GM19239 (cell line): ENCODE measurements around the gene RPL21.
"Not testable (repeated sequence)": the region's sequence is repeated elsewhere in the genome, so short reads cannot be mapped to it uniquely, and the experiment has no call there.

ENCODE experiments used
- DNase-seq: peaks from one replicate; pipeline ENCODE4 v3.0.0; 2011; ENCODE audit warnings: low spot score; ENCODE audit not compliant: insufficient read length
- FAIRE-seq: peaks from 2 replicates; lab custom pipeline; 2011; peaks lifted over from hg19 to GRCh38; lab: Jason Lieb, UNC

RPL21 gene

GRCh38 chr13:27283906-27284493, 32.6 kb downstream of the RPL21 start:
- no peak for DNase-seq
- FAIRE-seq, result peak; percentile 18

DNA sequence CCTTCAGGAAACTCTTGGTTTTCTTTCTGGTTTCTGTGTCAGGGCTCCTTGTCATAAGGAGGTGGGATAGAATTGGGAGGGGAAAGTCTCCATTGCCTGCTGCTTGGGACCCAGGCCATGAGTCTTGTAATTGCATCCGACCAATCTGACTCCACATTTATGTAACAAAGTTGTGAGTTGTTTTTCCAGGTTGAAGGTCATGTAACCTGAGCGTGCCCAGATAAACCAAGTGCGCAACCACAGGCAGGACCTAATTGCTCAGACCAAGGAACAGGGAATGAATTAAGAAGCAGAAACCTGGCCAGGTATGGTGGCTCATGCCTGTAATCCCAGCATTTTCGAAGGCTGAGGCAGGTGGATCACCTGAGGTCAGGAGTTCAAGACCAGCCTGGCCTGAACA, 37.0 kb downstream of the RPL21 start:
- DNase-seq (no peak), FAIRE-seq (no peak)

DNA sequence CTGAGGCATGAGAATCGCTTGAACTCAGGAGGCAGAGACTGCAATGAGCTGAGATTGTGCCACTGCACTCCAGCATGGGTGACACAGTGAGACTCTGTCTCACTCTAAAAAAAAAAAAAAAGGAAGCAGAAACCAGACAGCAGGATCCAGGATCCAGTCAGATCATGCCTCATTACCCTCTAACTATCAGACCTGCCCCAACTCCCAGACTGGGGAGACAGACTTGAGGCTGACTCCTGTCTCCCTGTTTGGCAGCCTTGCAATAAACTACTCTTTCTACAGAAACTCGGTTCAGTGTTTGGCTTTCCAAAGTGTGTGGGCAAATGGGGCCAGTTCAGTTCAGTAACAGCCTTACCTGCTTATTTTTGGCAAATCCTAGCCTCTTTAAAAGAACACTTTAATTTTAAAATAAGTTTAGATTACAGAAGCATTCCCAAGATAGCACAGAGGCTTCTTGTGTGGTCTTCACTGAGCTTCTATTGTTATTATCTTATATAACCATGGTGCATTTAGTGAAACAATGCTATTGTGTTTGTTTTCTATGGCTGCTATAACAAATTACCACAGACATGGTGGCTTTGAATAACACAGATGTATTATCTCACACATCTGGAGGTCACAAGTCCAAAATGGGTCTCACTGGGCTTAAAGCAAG, 37.8 kb downstream of the RPL21 start:
- DNase-seq (no peak), FAIRE-seq (no peak)

DNA sequence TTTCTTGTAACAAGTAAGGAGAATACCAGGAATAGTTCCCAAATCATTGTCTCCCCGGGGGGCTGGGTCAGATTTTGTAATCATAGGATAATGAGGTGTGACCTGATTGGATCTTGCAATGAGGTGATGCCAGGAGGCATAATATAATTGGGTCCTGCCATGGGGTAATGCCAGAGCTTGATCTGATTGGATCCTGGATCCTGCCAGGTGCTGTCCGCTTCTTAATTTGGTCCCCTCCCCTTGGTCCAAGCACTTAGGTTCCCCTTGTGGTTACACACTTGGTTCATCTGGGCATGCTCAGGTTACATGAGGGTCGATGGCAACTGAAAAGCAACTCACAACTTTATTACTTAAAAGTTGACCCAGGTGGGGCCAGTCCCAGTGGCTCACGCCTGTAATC, 39.4 kb downstream of the RPL21 start:
- DNase-seq, result no peak
- no peak for FAIRE-seq

GRCh38 chr13:27291967-27292366, 40.6 kb downstream of the RPL21 start:
- FAIRE-seq, DNase-seq: not testable (repeated sequence)

GRCh38 chr13:27293076-27293691, 41.8 kb downstream of the RPL21 start:
- FAIRE-seq (peak; percentile 14), DNase-seq (no peak)

GRCh38 chr13:27293873-27294515, 42.6 kb downstream of the RPL21 start:
- FAIRE-seq, result no peak
- no peak for DNase-seq

GRCh38 chr13:27295096-27295495, 43.7 kb downstream of the RPL21 start:
- FAIRE-seq (no peak), DNase-seq (no peak)

GRCh38 chr13:27295660-27296059, 44.3 kb downstream of the RPL21 start:
- no peak for DNase-seq
- no peak for FAIRE-seq

DNA sequence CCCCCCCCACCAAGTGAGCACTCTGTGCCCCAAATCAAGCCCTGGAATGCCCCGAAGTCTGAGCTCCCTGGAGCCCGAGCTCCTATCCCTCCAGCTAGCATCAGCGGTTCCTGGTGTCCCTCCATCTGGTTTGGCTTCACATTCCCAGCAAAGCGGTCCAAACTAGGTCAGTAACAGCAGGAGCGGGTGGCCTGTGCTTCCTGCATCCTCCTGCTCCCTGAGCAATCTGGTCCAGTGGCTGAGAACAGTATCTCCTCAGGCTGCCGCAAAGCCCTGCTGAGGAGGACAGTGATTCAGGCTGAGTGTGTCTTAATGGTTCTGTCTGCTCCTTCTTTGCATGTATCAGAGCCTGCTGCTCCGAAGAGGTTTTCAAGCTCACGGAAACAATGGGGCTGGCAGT, 45.1 kb downstream of the RPL21 start:
- no peak for DNase-seq

DNA sequence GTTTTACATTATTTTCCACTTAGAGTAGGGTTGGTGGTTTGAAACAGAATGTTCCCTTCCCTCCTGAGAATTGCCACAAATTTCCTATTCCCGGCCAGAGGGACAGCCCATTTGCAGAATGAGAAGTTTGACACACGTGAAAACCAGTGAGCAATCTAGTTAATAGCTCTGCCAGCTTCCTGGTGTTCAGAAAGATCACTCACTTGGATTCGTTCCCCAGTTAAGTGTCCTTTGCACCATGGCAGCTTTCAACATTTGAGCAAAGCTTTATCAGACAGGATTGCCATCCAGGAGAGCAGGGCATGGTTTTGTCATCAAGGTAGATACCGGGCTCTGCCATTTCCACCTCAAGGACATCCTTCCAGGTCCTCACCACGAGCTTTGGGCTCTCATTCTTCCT, 47.5 kb downstream of the RPL21 start:
- no peak for FAIRE-seq

More for the DNA sequence above, 45.1 kb downstream of the RPL21 start:
- no peak for FAIRE-seq

DNA sequence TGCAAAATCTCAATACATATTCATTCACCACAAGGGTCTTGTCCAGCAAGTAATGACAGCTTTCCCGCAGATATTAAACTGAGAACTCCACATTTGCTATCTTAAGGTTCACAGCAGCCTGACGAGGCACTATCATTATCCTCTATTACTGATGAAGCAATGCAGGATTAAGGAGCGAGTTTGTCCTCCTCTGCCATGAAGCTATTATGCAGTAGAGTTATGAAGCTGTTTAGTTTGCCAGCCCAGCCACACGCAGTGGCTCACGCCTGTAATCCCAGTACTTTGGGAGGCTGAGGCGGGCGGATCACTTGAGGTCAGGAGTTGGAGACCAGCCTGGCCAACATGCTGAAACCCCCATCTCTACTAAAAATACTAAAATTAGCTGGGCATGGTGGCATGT, 49.0 kb downstream of the RPL21 start:
- DNase-seq, FAIRE-seq: not testable (repeated sequence)

More for the DNA sequence above, 47.5 kb downstream of the RPL21 start:
- no peak for DNase-seq

GRCh38 chr13:27300941-27301586, 49.7 kb downstream of the RPL21 start:
- DNase-seq (no peak), FAIRE-seq (no peak)

DNA sequence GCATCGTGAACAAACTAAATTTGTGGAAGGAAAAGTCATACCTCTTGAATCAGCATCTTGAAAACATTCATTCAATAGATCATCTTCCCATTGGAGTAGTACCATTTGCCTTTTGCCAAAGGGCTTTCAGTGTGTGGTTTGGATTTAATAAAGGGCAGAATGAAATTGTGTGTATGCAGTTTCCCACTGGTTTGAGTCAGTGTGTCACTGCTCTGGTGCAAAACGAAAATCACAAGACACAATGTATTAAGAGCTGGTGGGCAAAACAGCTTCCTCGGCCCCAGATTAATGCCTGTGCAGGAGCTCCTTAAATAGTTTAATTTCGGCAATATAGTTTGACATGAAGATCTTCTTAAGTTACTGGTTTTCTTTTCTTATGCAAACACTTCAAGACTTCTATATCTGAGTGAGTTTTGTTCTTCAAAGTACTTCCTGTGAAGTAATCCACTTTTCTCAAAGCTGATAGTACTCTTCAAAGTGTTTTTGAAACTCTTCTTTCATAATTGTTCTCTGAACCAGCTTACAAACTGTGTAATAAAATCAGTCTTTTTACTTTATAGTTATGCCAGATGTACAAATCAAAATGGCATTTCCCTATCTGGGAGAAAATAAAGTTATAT, 51.4 kb downstream of the RPL21 start:
- DNase-seq, result no peak
- no peak for FAIRE-seq

GRCh38 chr13:27304099-27304498, 52.7 kb downstream of the RPL21 start:
- FAIRE-seq, result no peak
- DNase-seq, result no peak

GRCh38 chr13:27304611-27305010, 53.3 kb downstream of the RPL21 start:
- FAIRE-seq (no peak), DNase-seq (no peak)
